Kidney (tissue), 22 donors: Measurements from ENCODE around the gene LAPTM5. TPM values are rescaled to one million over a fixed set of nuclear protein-coding genes. Genes with fewer than 3 reads are reported as not detected.

Source experiments
- DNase-seq, 5 donors: peaks; one replicate each; pipeline ENCODE4 v3.0.0-alpha.2; 2013 to 2020
- FAIRE-seq: peaks from 2 replicates; lab custom pipeline; 2012; peaks lifted over from hg19 to GRCh38; lab: Jason Lieb, UNC
- H3K27ac ChIP-seq, 2 donors: one replicate each; pipeline ENCODE4 v1.7.0; 2013; ENCODE audit warnings: low read depth in 2 of 2, low read length in 2 of 2, inconsistent platforms in 1 of 2
- H3K27me3 ChIP-seq: one replicate; pipeline ENCODE4 v1.7.1; 2013; ENCODE audit warnings: low read length, inconsistent platforms; ENCODE audit not compliant: control insufficient read depth, insufficient read depth
- H3K36me3 ChIP-seq, 3 donors: one replicate each; pipeline versions ENCODE4 v1.7.0 to v1.7.1; 2013; ENCODE audit warnings: low read length in 3 of 3, control low read depth in 1 of 3, inconsistent platforms in 1 of 3; ENCODE audit not compliant: insufficient read depth in 3 of 3, control insufficient read depth in 2 of 3
- H3K4me1 ChIP-seq, 3 donors: one replicate each; pipeline versions ENCODE4 v1.7.0 to v1.7.1; 2013; ENCODE audit warnings: low read length in 3 of 3, inconsistent platforms in 1 of 3, low read depth in 1 of 3; ENCODE audit not compliant: control insufficient read depth in 2 of 3, insufficient read depth in 2 of 3
- H3K4me3 ChIP-seq, 3 donors: one replicate each; pipeline versions ENCODE4 v1.7.0 to v1.8.1; 2013; ENCODE audit warnings: low read length in 3 of 3, control low read depth in 1 of 3, inconsistent platforms in 1 of 3
- H3K9ac ChIP-seq, 3 donors: one replicate each; pipeline versions ENCODE4 v1.7.0 to v1.7.1; 2013; ENCODE audit warnings: low read length in 3 of 3, control low read depth in 1 of 3, inconsistent platforms in 1 of 3
- H3K9me3 ChIP-seq, 3 donors: one replicate each; pipeline versions ENCODE4 v1.7.0 to v1.7.1; 2013; ENCODE audit warnings: low read length in 3 of 3, control low read depth in 1 of 3, inconsistent platforms in 1 of 3; ENCODE audit not compliant: control insufficient read depth in 2 of 3, insufficient read depth in 1 of 3
- CTCF ChIP-seq: IDR thresholded peaks from 3 replicates; pipeline ENCODE4 v1.5.1; 2012; ENCODE audit warnings: mild to moderate bottlenecking, moderate library complexity, borderline replicate concordance; ENCODE audit not compliant: insufficient read depth; ENCODE audit errors: extremely low read depth
- intact Hi-C: fragments of 100-400 bp; cut with DNase I; formaldehyde crosslinking; loops from one replicate; pipeline ENCODE4 v1.11.1; 2022
- long read RNA-seq, 10 donors: library from polyadenylated mRNA in 1 of 10; unstranded in 1 of 10; transcript quantifications; one replicate each; pipeline ENCODE4 v2.0.0 and lab custom pipeline, GENCODE V29; 2021 to 2026
- polyA plus RNA-seq: library from polyadenylated mRNA; stranded (reverse); fragments of 350-450 nt; fragmentation: Illumina TruSeq; extraction: RNeasy Lipid Tissue Mini Kit (QIAGEN cat#74804); gene quantifications from one replicate; pipeline ENCODE4 v1.2.3, GENCODE V29; 2014; ENCODE audit warnings: low read depth, low replicate concordance; ENCODE audit not compliant: insufficient read depth
- total RNA-seq: library from RNA; stranded (reverse); fragmentation: NEBNext Ultra II Directional; extraction: Animal tissue kit (Norgen Biotek cat#: 25700); gene quantifications from one replicate; pipeline ENCODE4 v1.2.1, GENCODE V29; 2021
- donor health status: control.
- donor health status: control.
- donor health status: control.
- donor health status: control.
- donor health status: control.
- donor health status: DM: yes; HTN: yes; CAD: no.
- donor health status: Normal renal cell carcinoma (clear cell type).

LAPTM5 gene, protein sequence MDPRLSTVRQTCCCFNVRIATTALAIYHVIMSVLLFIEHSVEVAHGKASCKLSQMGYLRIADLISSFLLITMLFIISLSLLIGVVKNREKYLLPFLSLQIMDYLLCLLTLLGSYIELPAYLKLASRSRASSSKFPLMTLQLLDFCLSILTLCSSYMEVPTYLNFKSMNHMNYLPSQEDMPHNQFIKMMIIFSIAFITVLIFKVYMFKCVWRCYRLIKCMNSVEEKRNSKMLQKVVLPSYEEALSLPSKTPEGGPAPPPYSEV
- total RNA-seq (108 TPM), polyA plus RNA-seq (23.5 TPM)
- long read RNA-seq, donor 1, transcript LAPTM5-201 (8 exons, 2,223 nt) = major isoform, 5 of 5 reads
- long read RNA-seq, donor 1, partial matches to known transcripts = 0 of 5 reads
- long read RNA-seq, donor 1, other reads (novel, unspliced or antisense) = 0 of 5 reads
- long read RNA-seq, donor 2 = 0 reads
- long read RNA-seq, donor 3, partial matches to known transcripts = 0 of 4 reads
- long read RNA-seq, donor 3, other reads (novel, unspliced or antisense) = 0 of 4 reads
- long read RNA-seq, donor 4, partial matches to known transcripts = 0 of 1 reads
- long read RNA-seq, donor 4, other reads (novel, unspliced or antisense) = 0 of 1 reads
- long read RNA-seq, donor 5 = 0 reads
- long read RNA-seq, donor 6, partial matches to known transcripts = 0 of 2 reads
- long read RNA-seq, donor 6, other reads (novel, unspliced or antisense) = 0 of 2 reads
- long read RNA-seq, donor 7, transcript LAPTM5-201 (8 exons, 2,223 nt) = major isoform, 15 of 38 reads
- long read RNA-seq, donor 7, partial matches to known transcripts = 2 of 38 reads
- long read RNA-seq, donor 7, other reads (novel, unspliced or antisense) = 20 of 38 reads
- long read RNA-seq, donor 8, partial matches to known transcripts = 0 of 2 reads
- long read RNA-seq, donor 8, other reads (novel, unspliced or antisense) = 0 of 2 reads
- long read RNA-seq, donor 9, partial matches to known transcripts = 0 of 2 reads
- long read RNA-seq, donor 9, other reads (novel, unspliced or antisense) = 0 of 2 reads
- long read RNA-seq, donor 10, partial matches to known transcripts = 0 of 3 reads
- long read RNA-seq, donor 10, other reads (novel, unspliced or antisense) = 0 of 3 reads

- Histone ChIP-seq H3K4me1 (no peaks in the 10 kb centered on the region), H3K27me3 (no peaks in the 10 kb centered on the region), H3K9me3 (no peaks in the 10 kb centered on the region), H3K9ac (peak within 1 kb of the TSS in 2 of 3 donors; percentile 40 to 59), H3K4me3 (peak within 1 kb of the TSS; percentile 3 to 55 (median 52)), H3K27ac (peak within 1 kb of the TSS; percentile 32 to 57), H3K36me3 (no peaks in the 10 kb centered on the region)
- DNase-seq = peak in 1 of 5 donors; percentile 84
- FAIRE-seq = no peak
- no peak for TF ChIP-seq CTCF
- intact Hi-C loops = no loop called here
Observed at GRCh38 chr1:30757352-30758120, at the start of gene LAPTM5. TSS of gene LAPTM5 (minus strand) at chr1:30757774. CDS start at chr1:30757745, 29 bp downstream.

DNA sequence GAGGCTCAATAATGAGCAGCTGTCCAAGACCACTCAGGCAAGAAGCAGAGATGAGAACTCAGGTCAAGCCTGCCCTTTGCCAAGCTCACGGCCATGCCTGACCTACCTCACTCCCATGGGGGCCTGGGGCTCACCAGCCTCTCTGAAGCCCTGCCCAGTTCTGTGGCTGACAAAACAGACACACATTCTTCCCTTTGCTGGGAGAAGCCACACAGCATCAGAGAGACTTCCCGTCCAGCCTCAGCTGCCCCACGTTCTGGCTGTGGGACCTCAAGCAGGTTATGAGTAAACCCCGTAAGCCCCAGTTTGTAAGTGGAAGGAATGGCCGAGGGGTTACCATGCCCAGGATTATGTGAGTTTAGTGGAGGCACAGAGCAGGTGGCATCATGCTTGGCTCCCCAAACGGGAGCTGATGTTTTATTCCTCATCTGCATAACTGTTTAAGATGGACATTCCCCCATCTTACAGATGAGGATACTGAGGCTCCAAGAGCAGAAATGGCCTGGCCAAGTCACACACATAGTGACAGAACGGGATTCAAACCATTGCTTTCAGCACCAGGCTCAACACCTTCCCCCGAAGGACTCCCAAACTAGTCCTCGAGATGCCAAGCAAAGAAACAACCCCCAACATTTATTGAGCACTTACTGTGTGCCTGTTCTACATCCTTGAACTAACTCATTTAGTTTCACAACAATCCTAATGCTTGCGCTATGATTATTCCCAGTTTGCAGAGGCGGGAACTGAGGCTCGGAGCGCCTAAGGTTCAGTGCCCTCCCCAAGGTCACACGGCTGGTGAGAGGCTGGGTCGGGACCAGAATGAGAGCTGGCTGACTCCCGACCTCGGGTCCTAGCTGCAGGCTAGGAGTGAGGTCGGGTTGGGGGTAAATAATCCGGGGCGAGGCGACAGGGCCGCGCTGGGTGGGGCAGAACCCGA, 49.1 kb upstream of the LAPTM5 start:
- H3K4me1 ChIP-seq = peaks cover 0 to 3% (median 0%) of the 10 kb centered on the region in 3 donors
- H3K4me3 ChIP-seq = no peak overlapping the region
- TF ChIP-seq CTCF = no peak
- DNase-seq = peak in 1 of 5 donors; percentile 65
- no peaks in the 10 kb centered on the region for H3K9me3 ChIP-seq
- intact Hi-C loops = no loop called here
- H3K27ac ChIP-seq = no peak overlapping the region
- H3K27me3 ChIP-seq = peaks cover 2% of the 10 kb centered on the region
- no peak overlapping the region for H3K9ac ChIP-seq
- H3K36me3 ChIP-seq = no peaks in the 10 kb centered on the region
- no peak for FAIRE-seq
